WI38 (cell line): ENCODE data around the gene CCDC116.
A peak's percentile ranks its signal among the peaks of the same experiment; 100 is the strongest.

ENCODE experiments used
- H3K4me3 ChIP-seq: 2 replicates; pipeline ENCODE4 v1.5.1; 2011; ENCODE audit warnings: low read depth, mild to moderate bottlenecking, control low read depth, low read length
- TF ChIP-seq, protein P1 (sequence below): IDR thresholded peaks from 2 replicates; pipeline ENCODE4 v1.5.1; 2012; ENCODE audit warnings: low read depth, mild to moderate bottlenecking, control low read depth, low read length

Gene CCDC116

DNA sequence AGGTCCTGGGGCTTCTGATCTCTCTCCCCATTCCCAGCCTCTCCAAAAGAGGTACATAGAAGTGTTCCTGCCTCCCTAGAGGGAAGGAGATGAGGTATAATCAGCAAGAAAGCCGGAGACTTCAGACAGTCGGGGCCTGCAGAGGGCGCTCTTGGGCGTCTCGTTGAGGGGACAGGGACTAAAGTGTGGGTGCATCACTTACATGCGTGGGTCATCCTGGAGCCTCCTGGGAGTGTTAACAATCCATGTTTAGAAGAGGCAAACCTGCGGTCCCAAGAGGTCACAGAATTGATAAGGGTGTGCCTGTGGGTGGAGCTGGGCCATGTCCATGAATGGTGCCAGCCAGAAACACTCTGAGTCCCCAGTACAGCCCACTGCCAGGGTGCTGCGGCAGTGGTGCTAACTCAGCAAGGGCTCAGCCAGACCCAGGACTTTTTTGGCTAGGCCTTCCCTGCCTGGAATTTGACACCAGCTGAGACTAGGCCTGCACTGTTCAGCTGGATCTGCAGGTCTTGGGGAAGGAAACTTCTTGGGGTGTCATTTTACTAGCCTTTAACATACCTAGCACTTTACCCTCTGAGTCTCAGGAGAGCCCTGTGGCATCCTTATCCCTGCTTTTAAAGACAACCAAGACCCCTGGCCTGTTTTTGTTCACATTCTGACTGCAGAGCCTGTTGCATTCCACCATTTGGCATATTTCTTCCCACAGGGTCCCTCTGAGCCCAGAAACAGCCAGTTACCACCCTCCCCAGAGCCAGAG lies 8.3 kb upstream of the CCDC116 start:
- TF ChIP-seq, protein P1, sequence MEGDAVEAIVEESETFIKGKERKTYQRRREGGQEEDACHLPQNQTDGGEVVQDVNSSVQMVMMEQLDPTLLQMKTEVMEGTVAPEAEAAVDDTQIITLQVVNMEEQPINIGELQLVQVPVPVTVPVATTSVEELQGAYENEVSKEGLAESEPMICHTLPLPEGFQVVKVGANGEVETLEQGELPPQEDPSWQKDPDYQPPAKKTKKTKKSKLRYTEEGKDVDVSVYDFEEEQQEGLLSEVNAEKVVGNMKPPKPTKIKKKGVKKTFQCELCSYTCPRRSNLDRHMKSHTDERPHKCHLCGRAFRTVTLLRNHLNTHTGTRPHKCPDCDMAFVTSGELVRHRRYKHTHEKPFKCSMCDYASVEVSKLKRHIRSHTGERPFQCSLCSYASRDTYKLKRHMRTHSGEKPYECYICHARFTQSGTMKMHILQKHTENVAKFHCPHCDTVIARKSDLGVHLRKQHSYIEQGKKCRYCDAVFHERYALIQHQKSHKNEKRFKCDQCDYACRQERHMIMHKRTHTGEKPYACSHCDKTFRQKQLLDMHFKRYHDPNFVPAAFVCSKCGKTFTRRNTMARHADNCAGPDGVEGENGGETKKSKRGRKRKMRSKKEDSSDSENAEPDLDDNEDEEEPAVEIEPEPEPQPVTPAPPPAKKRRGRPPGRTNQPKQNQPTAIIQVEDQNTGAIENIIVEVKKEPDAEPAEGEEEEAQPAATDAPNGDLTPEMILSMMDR = peak; percentile 60
- no peak overlapping the region for H3K4me3 ChIP-seq

- TF ChIP-seq, protein P1 = no peak
- H3K4me3 ChIP-seq = no peak overlapping the region
Observed at GRCh38 chr22:21624880-21625791, 7.4 kb upstream of the CCDC116 start.

- TF ChIP-seq, protein P1 = no peak
Observed at GRCh38 chr22:21626073-21626734, 6.4 kb upstream of the CCDC116 start.

DNA sequence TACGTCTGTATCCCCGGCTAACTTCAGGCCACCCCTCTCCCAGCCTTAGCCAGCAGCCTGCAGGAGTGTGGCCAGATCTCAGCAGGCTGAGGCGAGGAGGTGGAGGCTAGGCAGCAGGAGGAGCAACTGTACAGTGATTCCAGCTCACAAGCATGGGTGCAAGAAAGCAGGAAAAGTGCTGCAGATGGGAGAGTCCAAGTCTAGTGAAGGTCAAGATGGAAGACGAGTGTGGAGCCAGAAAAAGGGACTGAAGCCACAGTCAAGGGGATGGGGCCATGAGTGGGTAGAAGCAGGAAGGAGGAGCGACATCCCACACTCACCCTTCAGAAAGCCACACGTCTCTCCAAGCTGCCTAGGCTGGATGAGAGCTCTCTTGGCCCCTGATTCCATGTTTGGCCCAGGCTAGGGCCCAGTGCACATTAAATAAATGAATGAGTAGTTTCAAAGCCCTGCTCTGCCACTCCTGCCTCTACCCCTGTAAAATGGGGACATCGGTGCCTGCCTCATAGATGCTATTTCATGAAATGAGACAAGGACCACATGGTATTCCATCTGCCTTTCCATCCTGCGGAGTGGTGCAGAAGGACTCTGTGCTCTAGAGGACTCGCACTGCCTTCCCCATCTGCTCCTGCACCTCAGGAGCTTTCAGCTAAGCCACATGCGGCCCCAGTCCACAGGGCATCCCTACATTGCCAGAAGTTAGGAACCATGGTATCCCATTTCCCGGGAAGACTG lies 5.7 kb upstream of the CCDC116 start:
- TF ChIP-seq, protein P1 = no peak
- H3K4me3 ChIP-seq = no peak overlapping the region

More at GRCh38 chr22:21626073-21626734, 6.4 kb upstream of the CCDC116 start:
- H3K4me3 ChIP-seq = no peak overlapping the region

DNA sequence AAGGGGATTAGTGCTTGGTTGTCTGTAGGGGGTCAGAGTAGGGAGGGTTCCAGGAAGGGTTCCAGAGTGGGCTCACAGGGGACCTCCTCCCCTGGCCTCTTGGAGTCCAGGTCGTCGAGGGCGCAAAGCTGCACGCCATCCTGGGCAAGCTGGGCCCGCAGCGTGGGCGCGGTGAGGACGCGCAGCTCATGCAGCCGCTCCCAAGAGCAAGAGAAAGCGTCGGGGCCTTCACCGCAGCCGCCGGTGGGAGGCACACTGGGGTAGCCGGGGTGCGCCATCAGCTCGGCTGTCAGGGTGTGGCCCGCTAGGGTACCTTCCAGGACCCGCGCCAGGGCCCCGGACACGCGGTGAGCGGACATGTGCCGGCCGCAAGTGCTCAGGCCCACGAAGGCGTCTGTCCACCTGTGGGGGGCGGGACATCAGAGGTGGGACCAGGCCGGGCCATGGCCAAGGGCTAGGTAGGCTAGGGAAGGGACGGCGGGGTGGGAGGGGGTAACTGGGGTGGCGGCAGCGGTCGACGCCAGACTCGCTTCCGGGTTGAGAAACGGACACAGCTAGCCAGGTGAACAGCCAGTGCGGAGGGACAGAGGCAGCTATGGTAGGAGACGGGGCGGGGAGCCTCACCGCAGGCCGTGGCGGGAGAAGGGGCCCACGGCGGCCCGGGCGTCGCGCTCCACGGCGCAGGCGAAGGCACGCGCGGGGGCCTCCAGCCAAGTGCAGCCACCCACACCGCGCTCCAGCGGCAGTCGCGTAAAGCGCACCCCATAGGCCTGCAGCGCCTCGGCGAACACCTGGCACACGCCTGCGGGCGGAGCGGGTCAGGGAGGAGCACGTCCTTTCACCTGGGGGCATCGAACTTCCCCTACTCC lies 3.9 kb upstream of the CCDC116 start:
- H3K4me3 ChIP-seq = peak overlapping the region; percentile 90
- TF ChIP-seq, protein P1 = no peak
